COR-L47 (cell line): ENCODE data around the gene JARID2.

Experiments used
- DNase-seq: peaks from one replicate; lab custom pipeline; 2025; lab: John Stamatoyannopoulos, UW

JARID2 gene

DNA sequence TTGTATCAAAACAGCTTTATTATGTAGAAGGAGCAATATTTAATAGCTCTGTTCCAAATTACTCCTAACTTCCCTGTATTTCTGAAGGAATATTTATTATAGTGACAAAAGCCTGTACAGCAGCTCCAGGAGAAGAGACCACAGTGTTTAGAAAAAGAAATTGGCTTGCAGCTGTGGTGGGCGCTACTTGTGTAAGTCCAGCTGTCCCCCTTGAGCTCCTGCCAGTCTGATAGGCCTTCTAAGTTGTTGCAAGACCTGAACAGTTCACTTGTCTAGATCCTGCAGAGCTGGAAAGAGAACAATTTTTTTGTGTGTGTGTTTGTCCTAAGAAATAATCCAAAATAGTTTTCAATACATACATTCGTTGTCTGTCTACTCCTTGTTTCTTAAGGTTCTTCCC is 86.6 kb downstream of the JARID2 start:
- no peak for DNase-seq

DNA sequence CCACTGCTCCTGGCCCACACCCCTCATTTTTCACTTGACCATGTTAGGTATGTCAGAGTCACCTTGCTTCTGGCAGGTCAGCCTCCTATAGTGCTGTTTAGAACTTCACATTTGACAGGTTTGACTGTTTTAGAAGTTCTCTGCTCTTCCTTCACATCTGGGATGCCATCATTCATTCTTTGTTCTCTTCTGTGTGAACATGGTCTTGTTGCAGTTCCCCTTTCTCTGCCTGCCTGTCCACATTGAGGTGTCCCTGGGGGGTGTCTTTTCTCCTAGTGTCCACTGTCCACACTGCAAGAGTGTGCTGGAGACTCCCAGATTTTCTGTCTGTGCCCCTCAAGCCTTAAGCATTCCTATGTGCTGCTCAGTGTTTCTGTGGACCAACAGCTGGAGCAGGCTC is 89.5 kb downstream of the JARID2 start:
- DNase-seq: no peak

DNA sequence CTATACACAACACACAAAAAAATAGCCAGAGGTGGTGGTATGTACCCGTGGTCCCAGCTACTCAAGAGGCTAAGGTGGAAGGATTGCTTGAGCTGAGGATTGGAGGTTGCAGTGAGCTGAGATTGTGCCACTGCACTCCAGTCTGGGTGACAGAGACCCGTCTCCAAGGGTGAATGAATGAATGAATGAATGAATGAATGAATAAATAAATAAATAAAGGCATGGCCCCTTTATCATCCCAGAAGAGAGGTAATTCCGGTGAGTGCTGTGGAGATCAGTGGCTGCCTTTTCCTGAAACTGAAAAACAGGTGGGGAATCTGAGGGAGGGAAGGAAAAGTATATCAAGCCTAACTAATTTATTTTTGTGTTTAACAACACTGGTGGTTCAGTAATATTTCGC is 90.0 kb downstream of the JARID2 start:
- no peak for DNase-seq

DNA sequence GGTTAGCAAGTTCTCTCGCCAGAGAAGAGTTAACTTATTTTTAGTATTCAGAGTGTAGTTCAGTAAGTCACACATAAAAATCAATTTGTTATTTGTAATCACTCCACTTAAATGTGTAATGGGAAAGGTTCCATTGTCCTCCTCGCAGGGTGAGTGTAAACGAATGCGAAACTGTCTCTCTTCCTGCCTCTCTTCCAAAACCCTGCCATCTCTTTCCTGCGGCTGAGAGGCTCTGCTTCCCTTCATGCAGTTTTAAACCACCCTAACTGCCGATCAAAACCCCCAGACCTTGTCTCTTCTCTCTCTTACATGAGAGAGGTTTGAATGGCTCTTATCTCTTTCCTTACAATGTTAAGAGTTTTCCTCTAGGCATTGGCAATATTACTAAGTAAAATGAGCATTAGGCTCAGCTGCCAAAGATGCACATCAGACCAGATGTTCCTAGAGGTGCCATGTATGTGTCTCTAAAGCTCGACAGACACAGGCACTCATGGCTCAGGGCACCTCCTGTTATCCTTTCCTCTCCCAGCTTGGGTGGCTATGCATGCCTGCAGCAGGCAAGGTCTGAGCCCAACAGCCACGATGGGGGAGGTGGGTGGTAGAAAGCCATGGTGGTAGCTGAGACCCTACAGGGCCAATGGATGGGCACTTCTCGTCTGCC is 91.2 kb downstream of the JARID2 start:
- DNase-seq: no peak

DNA sequence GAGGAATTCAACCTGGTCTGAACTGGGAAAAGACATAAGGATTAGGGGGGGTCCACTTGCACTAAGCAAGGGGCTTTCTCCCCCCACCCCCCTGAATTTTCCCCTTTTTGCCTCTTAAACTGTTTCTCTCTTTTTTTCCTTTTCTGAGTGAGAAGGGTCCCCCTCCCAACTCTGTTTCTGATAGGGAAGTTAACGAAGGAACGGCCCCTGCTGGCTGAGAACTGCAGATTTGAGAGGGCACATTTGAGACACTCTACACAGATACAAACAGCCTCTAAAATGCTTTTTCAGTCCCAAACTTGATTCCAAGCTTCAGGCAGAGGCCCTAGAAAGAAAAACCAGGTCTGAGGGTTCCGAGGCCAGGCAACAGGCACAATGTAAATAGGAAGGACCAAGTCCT is 91.7 kb downstream of the JARID2 start:
- DNase-seq: no peak

DNA sequence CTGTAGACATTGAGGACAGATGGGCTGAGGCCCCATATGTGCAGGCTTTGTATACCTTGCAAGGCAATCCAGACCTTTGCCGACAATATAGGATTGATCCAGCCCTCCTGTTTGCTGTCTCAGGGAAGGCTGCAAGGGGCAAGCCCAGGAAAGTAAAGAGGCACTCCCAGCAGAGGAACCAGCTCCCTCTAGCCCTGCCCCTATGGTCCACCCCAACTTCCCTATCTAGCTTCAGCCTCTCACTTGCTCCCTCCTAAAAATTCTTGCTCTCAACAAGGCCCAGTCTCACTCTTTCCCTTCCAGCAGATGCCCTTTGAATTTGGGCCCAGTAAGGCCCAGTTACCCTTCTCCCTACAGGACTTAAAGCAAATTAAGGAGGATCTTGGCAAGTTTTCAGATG is 92.6 kb downstream of the JARID2 start:
- DNase-seq: no peak

DNA sequence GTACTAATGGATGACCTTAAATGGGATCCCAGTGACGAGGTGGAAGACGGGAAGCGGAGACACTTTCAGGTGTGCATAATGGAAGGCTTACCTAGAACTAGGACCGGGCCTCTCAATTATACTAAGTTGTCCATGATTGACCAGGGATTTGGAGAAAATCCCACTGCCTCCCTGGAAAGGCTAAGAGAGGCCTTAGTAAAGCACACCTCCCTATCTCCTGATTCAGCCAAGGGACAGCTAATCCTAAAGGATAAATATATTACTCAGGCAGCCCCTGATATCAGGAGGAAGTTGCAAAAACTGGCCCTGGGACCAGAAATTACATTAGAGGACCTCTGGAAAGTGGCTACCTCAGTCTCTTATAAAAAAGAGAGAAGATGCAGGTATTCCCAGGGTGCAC is 93.2 kb downstream of the JARID2 start:
- DNase-seq: no peak

DNA sequence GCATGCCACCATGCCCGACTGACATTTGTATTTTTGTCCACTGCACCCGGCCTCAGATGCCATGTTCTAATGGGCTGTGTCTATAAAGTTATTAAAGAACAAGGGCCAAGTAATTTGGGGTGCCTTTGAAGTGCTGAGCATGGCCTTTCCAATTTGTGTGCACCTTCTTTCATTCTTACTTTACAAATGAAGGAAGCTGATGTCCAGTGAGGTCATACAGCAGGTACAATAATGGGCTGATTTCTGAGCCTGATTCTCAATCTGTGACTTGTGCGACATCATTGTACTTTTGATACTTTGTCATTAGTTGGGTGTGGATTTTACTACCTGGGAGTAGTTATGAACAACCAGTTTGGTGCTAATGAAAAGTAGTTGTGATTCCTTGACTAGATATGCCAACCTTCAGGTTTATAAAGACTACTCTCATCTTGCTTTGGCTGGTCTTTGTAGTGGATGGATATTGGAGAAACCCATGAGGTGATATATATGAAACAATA is 94.3 kb downstream of the JARID2 start:
- DNase-seq: no peak

DNA sequence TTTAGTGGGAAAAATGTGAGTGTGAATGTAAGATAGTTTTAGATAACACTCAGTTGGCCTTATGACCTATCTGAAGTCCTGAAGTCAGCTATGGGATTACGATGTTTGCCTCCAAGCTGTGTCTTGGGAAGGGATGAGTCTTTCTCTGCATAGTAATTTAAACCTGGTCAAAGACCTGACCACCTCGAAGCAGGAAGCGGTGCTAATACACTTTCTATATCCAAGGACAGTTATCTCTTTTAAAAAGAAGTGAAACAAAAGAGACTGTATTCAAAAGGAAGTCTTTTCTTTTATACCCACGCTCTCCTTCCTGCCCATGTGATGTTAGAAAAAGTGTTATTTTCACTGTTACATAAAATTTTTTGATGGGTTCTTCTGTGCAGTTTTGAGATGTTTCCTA is 94.9 kb downstream of the JARID2 start:
- no peak for DNase-seq

DNA sequence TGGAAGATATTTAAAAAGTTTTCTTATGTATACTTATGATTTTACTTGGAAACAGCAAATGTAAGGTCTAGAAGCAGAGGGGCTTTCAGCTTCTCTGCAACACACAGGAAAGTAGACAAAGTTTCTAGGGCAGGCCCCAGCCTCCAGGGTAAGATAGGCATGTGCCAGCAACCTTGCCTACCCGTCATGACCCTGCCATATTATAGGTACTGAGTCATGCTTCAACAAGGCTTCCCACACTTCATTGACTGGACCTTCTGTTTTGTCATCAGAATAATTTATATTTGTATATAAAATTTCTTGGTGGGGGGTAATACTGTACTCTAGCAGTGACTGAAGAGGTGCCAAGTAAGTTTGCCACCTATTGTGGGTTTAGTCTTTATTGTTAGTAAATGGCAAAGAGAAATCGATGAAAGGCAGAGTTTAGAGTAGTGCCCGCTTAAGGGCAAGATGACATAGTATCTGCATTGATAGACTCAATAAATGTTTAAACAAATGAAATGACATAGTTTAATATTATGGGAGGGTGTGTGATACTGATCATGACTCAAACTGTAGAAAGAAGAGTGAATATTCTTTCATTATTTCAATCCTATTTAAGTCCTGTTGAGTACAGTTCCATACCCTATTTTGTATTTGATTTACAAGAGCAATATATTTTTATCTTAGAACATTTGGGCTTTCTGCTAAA is 95.6 kb downstream of the JARID2 start:
- DNase-seq: no peak

DNA sequence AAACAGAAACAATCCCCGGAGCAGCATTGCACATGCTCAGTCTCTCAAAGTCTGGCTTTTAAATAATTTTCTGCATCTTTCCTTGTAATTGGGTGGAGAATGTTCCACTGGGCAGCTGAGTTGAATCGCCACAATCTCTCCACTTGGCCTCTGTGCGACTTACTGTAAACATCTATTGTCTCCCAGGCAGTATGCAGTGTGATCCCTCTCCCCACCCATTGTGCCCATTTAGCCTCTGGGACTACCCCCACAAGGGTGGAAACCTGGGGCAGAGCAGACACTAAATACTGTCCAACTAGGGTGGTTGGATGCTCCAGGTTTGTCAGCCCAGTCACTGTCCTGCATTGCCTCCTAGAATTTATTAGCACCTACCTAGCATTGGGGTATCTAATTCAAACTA is 96.2 kb downstream of the JARID2 start:
- DNase-seq: no peak

DNA sequence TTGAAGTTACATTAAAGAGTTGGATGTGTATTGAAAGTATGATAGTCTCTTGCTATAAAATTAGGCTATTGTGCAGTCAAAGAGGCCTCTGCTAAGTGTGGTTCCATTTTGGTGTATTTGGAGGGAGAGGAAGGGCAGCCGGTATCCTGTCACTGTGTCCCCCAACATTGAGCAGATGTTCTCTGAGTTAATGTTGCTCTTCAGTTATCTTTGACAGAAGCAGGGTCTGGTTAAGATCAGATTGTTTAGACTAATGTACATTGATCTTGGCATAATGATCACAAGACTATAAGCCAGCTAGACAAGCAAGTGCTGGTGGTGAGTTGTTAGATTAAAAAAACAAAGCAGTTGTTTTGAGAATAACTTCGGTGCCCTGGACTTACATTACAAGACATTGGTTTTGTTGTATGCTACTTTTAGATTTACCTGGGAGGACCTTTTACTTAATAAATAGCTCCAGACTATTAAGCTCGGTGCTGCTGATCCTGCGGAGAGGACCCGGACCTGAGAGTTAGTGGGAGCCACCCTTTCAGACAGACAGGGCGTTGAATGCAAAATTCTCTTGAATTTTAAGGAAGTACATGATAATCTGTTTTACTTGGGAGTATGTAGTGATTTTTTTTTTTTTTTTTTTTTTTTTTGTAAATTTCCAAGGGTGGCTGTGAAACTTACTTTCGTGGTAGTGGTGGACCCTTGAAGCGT is 97.8 kb downstream of the JARID2 start:
- DNase-seq: no peak

DNA sequence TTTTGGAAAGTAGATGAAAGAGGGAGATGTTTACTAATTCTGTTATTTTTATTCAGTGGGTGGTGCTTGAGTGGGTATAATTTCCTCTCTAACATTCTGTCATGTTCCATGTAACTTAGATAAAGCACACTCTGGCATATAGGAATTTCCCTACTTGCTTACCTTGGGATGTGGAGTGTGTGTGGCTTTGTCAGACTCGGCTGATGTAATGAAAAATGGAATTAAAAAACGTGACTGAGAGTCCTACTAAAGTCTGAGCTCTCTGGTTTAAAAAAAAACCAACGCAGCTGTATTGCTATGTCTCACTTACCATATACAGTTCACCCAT is 98.3 kb downstream of the JARID2 start:
- DNase-seq: no peak

DNA sequence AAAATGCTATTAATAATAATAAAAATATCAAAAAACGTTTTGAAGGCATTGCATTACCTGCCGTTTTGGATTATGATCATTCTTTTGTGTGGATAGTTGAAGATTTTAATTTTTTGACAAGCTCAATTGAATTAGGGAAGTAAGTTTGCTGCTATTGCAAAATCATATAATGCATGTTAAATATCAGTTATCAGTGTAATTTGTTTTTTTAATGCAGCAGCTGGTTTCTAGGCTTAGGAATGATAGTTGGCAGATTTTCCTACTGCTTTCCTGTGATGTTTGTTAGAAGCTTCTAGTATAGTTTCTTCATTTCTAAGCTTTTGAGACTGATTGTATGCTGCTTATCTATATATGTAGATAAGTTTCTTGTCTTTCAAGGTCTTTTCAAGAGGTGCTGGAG is 99.0 kb downstream of the JARID2 start:
- no peak for DNase-seq

DNA sequence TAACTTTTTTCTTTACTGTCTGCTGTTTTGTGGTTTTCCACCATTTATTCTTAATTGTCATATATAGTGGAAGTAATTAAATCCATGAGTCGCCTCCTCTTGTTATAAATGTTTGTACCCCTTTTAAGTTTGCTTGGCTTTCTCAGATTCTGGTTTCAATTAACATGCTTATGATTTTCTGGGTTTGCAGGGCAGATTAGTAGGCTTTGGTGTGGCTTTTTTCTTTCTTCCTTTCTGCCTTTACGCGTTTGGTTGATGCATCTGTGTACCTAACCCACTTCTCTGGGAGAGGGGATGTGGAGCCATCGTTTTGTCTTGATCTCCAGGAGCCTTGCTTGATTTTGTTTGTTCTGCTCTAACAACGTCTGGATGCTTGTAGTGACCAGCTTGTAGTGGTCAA is 100.4 kb downstream of the JARID2 start:
- DNase-seq: no peak

DNA sequence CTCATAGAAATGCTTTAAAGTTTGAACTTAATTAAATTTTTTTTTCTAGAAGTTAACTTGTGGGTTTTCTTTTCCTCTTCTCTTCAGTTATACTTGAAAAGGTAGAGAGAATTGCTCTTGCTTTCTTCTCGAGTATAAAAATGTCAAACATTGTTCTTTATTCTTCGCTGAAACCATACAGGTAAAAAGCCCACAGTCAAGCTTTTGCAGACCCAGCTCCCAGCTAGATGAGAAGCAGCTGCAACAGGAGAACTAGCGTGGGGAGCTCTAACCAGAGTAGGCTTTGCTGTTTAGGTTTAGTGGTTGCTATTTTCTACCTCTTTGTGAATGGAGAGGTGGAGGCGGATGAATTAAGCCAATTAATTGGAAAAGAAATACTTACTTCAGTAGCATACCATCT is 102.7 kb downstream of the JARID2 start:
- no peak for DNase-seq

DNA sequence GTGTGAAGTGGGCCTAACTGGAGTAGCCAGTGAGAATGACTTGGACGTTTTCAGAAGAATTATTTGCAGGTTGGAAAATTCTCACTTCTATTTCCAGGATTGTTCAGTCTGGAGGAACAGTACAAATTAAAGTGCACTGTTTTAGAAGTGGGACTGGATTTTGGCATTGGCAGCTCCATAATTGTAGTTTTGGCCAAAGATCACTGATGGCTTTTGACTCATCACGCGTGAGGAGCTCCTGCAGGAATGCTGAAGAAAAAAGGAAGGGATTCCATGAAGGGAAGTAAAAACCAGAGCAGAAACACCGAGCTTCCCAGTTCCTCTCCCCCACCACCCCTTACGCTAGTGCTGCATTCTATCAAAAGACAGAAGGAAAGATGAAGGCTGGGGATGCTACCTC is 103.5 kb downstream of the JARID2 start:
- no peak for DNase-seq

DNA sequence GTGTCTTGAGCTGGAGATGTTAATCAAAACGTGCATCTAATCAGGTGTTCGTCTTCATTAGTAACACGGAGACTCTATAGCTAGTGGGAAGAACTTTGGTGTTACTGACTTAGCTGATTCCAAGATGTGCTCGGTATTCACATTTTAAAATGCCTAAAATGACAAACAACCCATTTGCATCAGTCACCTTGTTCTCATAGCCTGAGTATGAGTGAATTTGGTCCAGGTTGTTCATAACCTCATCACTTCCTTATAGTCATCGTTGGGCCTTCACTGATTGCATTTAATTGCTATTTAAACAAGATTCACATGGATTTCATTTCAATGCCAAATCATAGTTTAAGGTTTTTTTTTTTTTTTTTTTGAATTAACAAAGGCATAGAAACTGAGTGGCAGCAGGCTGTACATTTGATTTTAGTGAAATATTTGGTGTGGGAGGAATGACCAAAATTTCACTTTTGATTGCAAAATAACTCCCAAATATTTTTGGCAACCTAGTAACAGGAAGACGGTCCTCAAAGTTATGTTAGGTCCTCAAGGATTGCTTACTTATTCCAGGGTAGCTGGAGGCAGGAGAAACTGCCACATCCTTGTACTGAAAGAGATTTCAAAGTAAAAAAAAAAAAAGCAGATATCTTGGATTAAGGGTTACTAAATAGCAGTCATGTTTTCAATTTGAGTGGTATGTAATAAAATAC is 104.7 kb downstream of the JARID2 start:
- DNase-seq: no peak

DNA sequence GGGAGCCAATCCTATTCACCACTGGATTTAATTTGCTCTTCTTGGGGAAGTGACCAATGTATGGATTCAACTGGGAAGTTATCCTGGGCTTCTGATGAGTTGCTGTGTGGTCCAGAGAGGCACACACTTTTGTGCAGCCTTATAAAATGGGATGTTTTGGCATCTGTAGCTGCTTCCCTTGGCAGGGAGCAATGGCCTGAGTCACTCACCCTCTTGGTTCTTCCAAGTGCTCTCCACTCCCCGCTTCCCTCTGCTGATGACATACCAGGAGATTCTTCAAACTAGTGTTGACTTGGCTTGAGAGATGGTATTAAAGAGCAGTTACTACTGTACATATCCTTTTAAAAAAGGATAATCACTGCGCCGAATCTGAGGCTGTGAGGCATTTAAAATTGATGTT is 105.8 kb downstream of the JARID2 start:
- no peak for DNase-seq

DNA sequence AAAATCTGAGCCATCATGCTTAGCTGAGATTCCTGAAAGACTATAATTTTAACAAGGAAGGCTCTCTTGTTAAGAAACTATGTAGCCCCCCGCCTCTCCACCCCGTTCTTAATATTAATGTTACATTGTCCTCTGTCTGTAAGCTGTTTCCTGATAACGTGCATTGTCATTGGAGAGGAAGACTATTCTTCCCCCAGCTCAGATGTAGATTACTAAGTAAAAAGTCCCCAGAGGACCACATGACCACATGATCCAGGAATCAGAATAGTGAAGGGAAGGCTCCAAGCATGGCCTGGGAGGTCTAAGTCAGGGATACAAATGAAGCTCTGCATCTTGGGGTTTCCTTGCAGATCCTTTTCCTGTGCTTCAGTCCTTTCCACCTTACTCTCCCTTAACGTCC is 106.4 kb downstream of the JARID2 start:
- no peak for DNase-seq

DNA sequence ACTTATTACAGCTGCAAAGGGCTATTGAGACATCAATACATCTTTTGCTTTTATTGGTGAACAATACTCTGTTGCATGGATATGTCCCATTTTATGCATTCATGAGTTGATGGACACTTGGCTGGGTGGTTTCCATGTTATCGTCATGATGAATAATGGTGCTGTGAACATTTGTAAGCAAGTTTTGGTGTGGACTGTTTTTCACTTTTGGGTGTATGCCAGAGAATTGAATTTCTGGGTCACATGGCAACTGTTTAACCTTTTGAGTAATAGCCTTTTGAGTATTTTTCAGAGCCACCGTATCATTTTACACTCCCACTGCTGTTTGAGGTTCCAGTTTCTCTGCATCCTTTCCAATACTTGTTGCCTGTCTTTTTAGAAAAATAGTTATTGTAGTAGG is 107.0 kb downstream of the JARID2 start:
- no peak for DNase-seq

DNA sequence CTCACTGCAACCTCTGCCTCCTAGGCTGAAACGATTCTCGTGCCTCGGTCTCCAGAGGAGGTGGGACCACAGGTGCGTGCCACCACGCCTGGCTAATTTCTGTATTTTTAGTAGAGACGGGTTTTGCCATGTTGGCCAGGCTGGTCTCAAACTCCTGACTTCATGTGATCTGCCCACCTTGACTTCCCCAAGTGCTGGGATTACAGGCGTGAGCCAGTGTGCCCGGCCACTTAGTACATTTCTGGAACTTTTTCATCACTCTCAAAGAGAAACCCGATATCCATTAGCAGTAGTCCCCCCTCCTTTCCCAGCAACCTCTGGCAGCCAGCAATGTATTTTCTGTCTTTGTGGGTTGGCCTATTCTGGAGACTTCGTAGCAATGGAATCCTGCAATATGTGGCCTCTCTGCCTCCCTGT is 109.8 kb downstream of the JARID2 start:
- no peak for DNase-seq

DNA sequence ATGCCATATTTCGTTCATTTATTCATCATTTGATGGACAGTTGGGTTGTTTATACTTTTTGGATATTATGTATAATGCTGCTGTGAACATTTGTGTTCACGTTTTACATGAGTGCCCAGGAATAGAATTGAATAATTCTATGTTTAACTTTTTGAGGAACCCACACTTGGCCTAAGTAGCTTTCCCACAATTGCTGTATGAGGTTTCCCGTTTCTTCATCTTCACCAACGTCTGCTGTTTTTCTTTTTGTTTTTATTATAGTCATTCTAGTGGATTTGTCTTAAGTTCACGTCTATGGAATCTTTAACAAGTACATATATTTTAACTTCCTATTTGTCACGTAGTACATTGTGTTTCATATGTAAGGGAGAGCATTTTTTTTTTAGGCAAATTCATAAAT is 110.3 kb downstream of the JARID2 start:
- DNase-seq: no peak
